GM18498 (cell line): ENCODE measurements around the gene TMEM132D.

Source experiments
- ATAC-seq: cut with Tn5 transposase; IDR thresholded peaks from one replicate; pipeline ENCODE4 v1.9.1; 2021; ENCODE audit warnings: mild to moderate bottlenecking, moderate library complexity; ENCODE audit not compliant: unreplicated experiment

Gene TMEM132D

DNA sequence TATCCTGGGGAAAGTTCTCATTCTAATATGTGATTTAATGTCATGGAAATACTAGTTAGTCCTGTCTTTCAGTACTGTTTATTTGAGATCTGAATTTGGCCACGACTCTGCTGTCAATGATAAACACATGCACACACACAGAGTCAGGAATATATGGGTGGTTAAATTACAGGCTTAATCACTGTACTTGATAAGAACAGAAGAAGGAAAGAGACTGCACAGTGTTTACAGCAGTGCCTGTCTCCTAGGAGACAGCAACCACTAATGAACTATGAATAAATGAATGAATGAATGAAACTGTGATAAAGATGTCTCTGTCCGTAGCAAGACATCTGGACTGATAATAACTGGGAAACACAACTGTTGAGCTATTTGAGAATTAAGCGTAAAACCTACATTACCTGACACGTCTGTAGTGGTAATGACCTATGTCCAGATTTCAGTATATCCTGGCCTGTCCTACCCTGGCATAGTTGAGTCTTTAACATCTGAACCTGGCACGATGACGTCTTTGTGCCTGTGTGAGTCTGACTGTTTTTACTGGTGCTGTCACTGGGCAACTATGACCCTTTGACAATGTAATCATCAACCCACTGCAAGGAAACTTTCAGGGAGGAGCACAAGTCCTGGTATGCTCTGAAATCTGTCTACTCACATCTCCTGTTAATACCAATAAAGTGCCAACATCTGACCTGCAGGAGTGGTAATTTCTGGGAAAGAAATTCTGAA, 524.6 kb downstream of the TMEM132D start:
- no peak for ATAC-seq

DNA sequence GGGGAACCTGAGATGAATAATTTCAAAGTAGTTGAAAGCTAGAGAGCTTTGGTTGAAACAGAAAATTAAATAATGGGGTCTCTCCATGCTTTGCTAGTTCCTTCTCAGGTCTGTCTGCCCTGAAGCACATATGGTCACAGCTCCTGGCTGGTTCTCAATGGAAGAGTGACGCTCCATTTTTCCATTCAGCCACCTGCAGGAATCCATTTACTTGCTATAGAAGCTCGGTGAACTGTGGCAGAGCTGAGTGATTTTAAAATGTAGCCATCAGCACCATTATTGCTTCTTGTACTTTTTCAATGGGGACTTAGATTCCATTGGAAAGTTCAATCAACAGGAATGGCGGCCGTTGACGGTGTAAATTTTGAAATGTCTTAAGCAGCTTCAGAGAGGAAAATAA, 525.3 kb downstream of the TMEM132D start:
- ATAC-seq = no peak

DNA sequence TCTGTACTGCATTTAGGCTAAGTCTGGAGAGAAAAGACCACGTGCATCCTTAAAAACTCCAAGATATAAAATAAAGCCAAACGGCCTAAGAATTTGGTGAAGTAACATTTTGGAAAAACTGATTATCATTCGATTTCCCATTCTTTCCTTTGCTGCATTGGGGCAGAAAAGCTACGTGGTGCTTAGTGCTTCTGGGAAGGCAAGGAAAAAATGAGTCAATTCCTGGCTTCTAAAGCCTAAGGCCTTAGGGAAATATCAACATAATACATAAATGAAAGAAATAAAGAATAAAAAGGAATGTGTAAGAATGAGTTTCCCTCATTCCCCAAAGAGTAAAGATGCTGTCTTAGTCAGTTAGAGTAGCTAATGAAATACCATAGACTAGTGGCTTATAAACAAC, 530.1 kb downstream of the TMEM132D start:
- no peak for ATAC-seq

DNA sequence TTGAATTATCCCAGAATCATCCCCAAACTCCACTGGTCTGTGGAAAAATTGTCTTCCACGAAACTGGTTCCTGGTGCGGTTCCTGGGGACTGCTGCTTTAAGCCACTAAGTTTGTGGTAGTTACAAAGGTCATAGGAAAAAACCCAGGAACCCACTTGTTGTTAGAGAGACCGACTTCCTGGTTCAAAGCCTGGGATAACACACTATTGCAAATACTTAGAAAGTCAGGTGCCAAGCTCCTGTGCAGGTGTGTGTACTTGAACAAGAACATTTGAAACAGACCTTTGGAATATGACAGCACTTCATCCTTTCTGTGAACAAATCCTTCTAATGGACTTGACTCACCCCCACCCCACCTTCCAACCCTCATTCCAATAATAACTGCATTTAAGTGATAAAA, 530.9 kb downstream of the TMEM132D start:
- no peak for ATAC-seq

DNA sequence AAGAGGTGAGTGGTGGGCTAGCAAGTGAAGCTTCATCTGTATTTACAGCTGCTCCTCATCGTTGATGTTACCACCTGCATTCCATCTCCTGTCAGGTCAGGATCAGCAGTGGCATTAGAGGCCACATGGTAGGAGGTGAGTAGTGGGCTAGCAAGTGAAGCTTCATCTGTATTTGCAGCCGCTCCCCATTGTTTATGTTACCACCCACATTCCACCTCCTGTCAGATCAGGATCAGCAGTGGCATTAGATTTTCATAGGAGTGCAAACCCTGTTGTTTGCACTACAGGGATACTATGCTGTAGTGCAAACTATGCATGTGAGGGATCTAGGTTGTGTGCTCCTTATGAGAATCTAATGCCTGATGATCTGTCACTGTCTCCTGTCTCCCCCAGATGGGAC, 531.5 kb downstream of the TMEM132D start:
- no peak for ATAC-seq

GRCh38 chr12:129371268-129371667, 532.6 kb downstream of the TMEM132D start:
- no peak for ATAC-seq

DNA sequence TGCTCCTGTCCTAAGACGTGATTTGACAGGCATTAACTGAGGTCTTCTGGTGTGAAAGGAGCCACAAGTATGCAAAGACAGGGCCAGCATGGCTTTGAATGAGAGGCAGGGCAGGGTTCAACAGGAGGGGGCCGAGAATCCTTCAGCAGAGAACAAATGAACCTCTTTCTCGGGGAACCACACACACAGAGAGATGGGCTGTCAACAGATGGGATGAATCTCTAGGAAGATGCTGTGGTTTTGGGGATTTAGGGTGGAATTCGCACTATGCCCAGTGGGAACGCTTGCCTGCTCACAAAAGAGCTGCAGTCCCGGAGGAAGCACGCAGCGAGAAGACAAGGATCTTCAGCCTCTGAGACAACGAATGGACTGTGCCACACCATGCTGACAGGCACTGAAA, 537.2 kb downstream of the TMEM132D start:
- ATAC-seq = no peak

DNA sequence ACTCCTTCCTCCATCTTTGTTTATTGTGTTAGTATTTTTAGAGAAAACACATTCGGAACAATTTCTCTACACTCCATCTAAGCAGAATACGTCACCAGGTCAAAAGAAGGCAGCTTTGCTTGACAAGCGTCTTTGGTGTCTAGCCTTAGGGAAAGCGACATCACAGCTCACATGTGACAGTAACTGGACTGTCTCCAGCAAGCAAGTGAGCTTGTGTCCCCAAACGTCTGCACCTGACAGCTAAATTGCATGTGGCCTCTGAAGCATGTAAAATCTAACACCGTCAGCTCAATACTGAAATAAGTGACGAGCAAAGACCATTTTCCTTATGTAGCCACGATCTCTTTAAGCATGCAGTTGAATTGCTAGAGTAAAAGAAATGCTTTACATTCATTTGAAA, 540.8 kb downstream of the TMEM132D start:
- ATAC-seq = no peak

DNA sequence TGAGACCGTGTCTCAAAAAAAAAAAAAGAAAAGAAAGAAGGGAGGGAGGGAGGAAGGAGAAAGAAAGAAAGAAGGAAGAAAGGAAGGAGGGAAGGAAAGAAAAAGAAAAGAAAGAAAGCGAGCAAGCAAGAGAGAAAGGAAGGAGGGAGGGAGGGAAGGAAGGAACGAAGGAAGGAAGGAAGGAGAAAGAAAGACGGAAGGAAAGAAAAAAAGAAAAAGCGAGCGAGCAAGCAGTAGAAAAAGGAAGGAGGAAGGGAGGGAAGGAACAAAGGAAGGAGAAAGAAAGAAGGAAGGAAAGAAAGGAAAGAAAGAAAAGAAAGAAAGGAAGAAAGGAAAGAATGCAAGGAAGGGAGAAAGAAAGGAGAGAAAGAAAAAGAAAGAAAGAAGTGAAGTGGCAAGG, 546.6 kb downstream of the TMEM132D start:
- ATAC-seq = no peak

DNA sequence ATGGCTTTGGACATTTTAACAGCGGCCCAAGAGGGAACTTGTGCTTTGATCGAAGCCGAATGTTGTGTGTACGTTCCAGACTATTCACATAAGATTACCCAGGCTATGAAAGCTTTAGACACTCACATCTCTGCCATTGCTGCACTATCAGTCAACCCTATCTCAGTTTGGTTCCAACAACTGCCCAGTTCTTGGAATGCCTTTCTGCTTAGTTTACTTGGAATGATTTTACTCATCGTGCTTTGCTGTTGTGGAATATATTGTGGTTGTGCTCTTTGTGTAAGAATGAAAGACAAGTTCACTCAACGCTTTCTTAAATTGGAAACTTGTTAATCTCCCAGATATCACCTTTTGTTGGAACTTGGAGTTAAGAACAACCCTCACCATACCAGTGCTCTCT, 552.3 kb downstream of the TMEM132D start:
- ATAC-seq = no peak

- no peak for ATAC-seq
Observed at GRCh38 chr12:129339336-129339735, 564.5 kb downstream of the TMEM132D start.

- ATAC-seq = no peak
Observed at GRCh38 chr12:129337413-129337812, 566.4 kb downstream of the TMEM132D start.

GRCh38 chr12:129335773-129336172, 568.1 kb downstream of the TMEM132D start:
- no peak for ATAC-seq

DNA sequence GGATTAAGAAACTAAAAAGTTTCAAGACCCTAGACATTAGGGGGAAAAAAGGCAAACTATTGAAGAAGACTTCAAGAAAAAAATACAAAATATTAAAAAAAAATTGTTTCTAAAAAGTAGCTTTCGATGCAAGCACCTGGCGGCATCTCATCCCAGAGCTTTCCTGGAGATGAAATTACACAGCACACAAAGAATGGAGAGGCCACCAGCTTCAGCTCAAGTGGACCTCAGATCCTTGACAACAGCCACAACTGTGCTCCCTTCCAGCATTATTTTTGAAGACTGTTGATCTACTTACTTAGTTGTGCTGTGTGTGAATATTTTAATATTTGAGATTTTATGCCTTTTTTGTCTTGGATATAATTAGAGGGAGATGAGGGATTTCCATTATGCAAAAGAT, 571.5 kb downstream of the TMEM132D start:
- no peak for ATAC-seq

DNA sequence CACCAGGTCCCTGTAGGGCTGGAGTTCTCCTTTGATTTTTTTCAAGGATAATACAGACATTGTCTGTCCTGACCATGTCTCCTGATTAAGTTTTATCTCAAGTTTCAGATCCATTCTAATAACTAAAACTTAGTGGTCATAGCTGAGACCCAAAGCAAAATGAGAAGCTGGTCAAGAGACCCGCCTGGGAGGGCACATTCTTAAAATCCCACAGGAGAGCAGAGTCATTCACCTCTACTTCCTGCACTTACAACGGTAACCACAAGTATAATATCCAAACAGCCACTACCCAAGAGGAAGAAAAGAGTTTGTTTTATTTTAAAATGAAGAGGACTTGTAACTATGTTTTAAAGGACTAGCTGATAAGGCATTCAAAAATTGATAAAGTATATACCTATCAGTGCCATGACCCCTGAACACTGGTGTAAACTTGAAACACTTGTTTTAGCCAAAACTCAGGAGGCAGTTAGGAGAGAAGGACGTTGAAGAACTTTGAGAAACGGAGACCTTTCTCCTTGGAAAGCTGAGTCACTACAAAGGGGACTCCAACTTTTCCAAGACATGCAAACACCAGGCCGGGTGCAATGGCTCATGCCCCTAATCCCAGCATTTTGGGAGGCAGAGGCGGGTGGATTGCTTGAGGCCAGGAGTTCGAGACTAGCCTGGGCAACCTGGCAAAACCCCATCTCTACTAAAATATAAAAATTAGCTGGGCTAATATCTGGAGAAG, 572.3 kb downstream of the TMEM132D start:
- no peak for ATAC-seq

DNA sequence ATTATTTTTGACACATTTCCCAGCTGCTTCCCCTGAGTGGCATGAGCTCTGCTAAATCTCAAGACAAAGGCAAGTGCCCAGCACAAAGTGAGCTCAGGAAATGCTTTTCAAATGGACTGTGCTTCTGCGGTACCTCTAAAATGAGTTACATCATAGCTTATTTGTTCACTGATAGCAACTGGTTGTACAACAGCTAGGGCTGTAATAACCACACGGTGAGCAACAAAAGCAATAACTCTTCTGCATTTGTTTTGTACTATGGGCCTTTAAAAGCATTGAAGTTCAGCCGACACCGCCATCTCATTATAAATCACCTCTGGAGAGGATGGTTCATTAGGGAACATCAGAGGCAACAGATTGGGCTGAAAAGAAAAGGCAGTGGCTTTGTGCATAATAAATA, 575.6 kb downstream of the TMEM132D start:
- no peak for ATAC-seq

- ATAC-seq = no peak
Observed at GRCh38 chr12:129325566-129325965, 578.3 kb downstream of the TMEM132D start.

DNA sequence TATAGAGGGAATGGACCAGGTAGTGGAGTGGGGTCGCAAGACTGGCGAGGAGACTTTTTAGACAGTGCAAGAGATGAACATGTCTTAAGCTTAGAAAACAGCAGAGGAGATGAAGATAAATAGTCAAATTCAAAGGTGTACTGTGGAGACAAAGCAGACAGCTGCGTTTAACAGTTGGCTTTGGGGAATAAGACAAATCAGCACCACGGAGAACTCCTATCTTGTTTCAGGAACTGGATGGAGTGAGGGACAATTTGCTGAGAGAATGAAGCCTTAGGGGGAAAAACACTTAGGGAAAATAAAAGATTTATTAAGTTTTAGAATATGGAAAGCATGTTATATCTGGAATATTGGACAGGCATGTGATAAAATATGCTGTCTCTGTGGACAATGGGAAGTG, 591.8 kb downstream of the TMEM132D start:
- ATAC-seq = no peak

GRCh38 chr12:129310346-129310745, 593.5 kb downstream of the TMEM132D start:
- ATAC-seq = no peak

- ATAC-seq = no peak
Observed at GRCh38 chr12:129305851-129306250, 598.0 kb downstream of the TMEM132D start.

- ATAC-seq = no peak
Observed at GRCh38 chr12:129304529-129304928, 599.3 kb downstream of the TMEM132D start.

DNA sequence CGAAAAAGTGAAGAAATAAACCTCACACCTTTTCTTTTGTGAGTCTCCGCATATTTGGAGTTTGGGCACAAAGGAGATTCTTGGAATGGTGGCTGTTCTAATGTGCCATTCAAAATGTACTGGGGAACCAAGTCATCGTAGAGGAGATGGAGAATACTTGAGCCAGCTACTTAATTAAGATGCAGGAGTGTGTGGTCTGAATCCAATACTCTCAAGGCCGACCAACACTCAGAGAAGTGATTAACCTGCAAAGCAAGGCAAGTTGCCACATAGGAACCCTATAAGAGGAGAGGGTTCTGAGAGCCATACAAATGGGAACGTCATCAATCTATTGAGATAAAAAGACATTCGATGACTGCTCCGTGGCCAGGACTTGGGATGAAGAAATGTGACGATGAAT, 603.8 kb downstream of the TMEM132D start:
- ATAC-seq = no peak

- ATAC-seq = no peak
Observed at GRCh38 chr12:129298921-129299320, 604.9 kb downstream of the TMEM132D start.
